ENCODE data around the gene CCP110.

The CCP110 gene

DNA sequence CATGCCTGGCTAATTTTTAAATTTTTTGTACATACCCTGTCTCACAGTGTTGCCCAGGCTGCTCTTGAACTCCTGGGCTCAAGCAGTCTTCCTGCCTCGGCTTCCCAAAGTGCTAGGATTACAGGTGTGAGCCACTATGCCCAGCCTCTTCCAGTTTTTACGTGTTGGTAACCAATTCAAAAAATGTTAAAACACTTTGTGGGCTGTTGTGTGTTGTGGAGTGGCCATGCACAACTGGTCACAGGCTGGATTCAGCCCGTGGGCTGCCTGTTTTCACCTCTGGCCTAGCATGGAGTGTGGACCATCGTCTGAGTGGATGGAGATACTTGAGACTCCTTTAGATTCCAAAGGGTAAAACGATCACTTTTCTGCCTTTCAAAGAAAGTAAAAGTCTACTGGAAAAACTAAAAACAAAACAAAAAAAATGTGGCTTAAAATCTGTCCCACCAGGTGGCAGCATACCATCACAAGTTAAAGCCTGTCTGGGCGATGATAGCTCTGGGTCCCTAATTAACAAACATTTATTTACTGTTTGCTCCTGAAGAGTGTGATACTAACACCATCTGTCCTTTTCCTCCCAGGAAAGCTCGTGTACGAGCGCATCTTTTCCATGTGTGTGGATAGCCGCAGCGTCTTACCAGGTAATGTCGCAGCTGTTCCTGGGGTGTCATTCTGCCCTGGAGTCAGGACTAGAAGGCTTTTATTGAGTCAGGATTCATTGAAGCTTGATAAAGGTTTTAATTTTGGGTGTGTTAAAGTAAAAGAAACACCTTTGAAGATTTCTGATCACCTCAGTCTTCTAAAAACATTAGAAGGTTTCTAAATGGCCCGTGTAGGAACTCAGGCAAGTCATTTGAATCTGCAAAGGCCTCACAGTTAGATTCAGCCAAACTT, 77.6 kb downstream of the CCP110 start:
- DNase-seq, result peak in 1 of 2 donors; percentile 40

All from inflammatory macrophage treated with lipopolysaccharide for 1 hour (primary cell).